ENCODE results near the gene FXYD3.

GRCh38 chr19:35135389-35135909 lies 19.8 kb downstream of the FXYD3 start:
- peak; percentile 94 to 96 (median 96) for TF ChIP-seq CTCF (IDR thresholded peaks at IDR 0.05)
- no peak for TF ChIP-seq POLR2A (IDR thresholded peaks at IDR 0.05)
- peak; percentile 54 for TF ChIP-seq POLR2AphosphoS5 (IDR thresholded peaks at IDR 0.05)

All from prostate gland (tissue), 2 donors.